Stimulated activated CD4-positive, alpha-beta T cell treated with anti-CD3 and anti-CD28 coated beads, Interleukin-12 subunit alpha, Interleukin-12 subunit beta, amount 100 ng/mL, for 48 hours (primary cell): ENCODE data around the gene RNH1.
"Not testable (repeated sequence)": the region's sequence is repeated elsewhere in the genome, so short reads cannot be mapped to it uniquely, and the experiment has no call there.

ENCODE experiments used
- DNase-seq, 3 donors: peaks; one replicate each; pipeline ENCODE4 v3.0.0-alpha.2; 2020; ENCODE audit warnings: low read depth in 2 of 3, low spot score in 1 of 3

Gene RNH1

GRCh38 chr11:477052-477715, 29.9 kb downstream of the RNH1 start:
- DNase-seq = no peak

- no peak for DNase-seq
Observed at GRCh38 chr11:476416-476815, 30.6 kb downstream of the RNH1 start.

GRCh38 chr11:475941-476340, 31.1 kb downstream of the RNH1 start:
- DNase-seq = no peak

GRCh38 chr11:474914-475506, 32.0 kb downstream of the RNH1 start:
- DNase-seq = no peak

- no peak for DNase-seq
Observed at GRCh38 chr11:473962-474785, 32.9 kb downstream of the RNH1 start.

GRCh38 chr11:473415-473814, 33.6 kb downstream of the RNH1 start:
- no peak for DNase-seq

- no peak for DNase-seq
Observed at GRCh38 chr11:472816-473215, 34.2 kb downstream of the RNH1 start.

GRCh38 chr11:472272-472671, 34.8 kb downstream of the RNH1 start:
- no peak for DNase-seq

- no peak for DNase-seq
Observed at GRCh38 chr11:471468-472145, 35.4 kb downstream of the RNH1 start.

- DNase-seq = no peak
Observed at GRCh38 chr11:469684-470560, 37.1 kb downstream of the RNH1 start.

- DNase-seq = not testable (repeated sequence)
Observed at GRCh38 chr11:469026-469683, 37.9 kb downstream of the RNH1 start.

GRCh38 chr11:468493-468892, 38.5 kb downstream of the RNH1 start:
- DNase-seq = no peak

GRCh38 chr11:468036-468435, 39.0 kb downstream of the RNH1 start:
- no peak for DNase-seq

- no peak for DNase-seq
Observed at GRCh38 chr11:465896-466530, 41.0 kb downstream of the RNH1 start.

- DNase-seq = no peak
Observed at GRCh38 chr11:464316-464715, 42.7 kb downstream of the RNH1 start.

- DNase-seq = no peak
Observed at GRCh38 chr11:462107-462890, 44.7 kb downstream of the RNH1 start.

- no peak for DNase-seq
Observed at GRCh38 chr11:461626-462025, 45.4 kb downstream of the RNH1 start.

- no peak for DNase-seq
Observed at GRCh38 chr11:460331-461199, 46.5 kb downstream of the RNH1 start.
